Measurements from ENCODE around the gene KIF6.
A peak's percentile ranks its signal among the peaks of the same experiment; 100 is the strongest.

The KIF6 gene

GRCh38 chr6:39416728-39417127 lies 308.5 kb downstream of the KIF6 start:
- peak; percentile 74 for DNase-seq (ENCODE audit: low read depth)
- no peak for TF ChIP-seq CTCF (IDR thresholded peaks at IDR 0.05; ENCODE audit: low read length, missing control alignments)

GRCh38 chr6:39416026-39416425 lies 309.2 kb downstream of the KIF6 start:
- no peak overlapping the region for H3K4me3 ChIP-seq (replicated peaks; ENCODE audit: low read depth, low read length)
- no peak for DNase-seq (ENCODE audit: low read depth)
- no peak for TF ChIP-seq CTCF (IDR thresholded peaks at IDR 0.05; ENCODE audit: low read length, missing control alignments)

More at GRCh38 chr6:39416728-39417127, 308.5 kb downstream of the KIF6 start:
- H3K4me3 ChIP-seq (replicated peaks; ENCODE audit: low read depth, low read length) = no peak overlapping the region

GRCh38 chr6:39415482-39415881 lies 309.7 kb downstream of the KIF6 start:
- no peak for DNase-seq (ENCODE audit: low read depth)
- no peak for TF ChIP-seq CTCF (IDR thresholded peaks at IDR 0.05; ENCODE audit: low read length, missing control alignments)
- no peak overlapping the region for H3K4me3 ChIP-seq (replicated peaks; ENCODE audit: low read depth, low read length)

- TF ChIP-seq CTCF (IDR thresholded peaks at IDR 0.05; ENCODE audit: low read length, missing control alignments) = no peak
- DNase-seq (ENCODE audit: low read depth) = peak; percentile 57
- H3K4me3 ChIP-seq (replicated peaks; ENCODE audit: low read depth, low read length) = no peak overlapping the region
Measured at GRCh38 chr6:39411465-39411864, 313.7 kb downstream of the KIF6 start.

- no peak overlapping the region for H3K4me3 ChIP-seq (replicated peaks; ENCODE audit: low read depth, low read length)
- DNase-seq (ENCODE audit: low read depth) = no peak
- no peak for TF ChIP-seq CTCF (IDR thresholded peaks at IDR 0.05; ENCODE audit: low read length, missing control alignments)
Measured at GRCh38 chr6:39411001-39411400, 314.2 kb downstream of the KIF6 start.

- H3K4me3 ChIP-seq (replicated peaks; ENCODE audit: low read depth, low read length) = no peak overlapping the region
- TF ChIP-seq CTCF (IDR thresholded peaks at IDR 0.05; ENCODE audit: low read length, missing control alignments) = no peak
- DNase-seq (ENCODE audit: low read depth) = no peak
Measured at GRCh38 chr6:39409889-39410288, 315.3 kb downstream of the KIF6 start.

GRCh38 chr6:39407446-39407993 lies 317.7 kb downstream of the KIF6 start:
- TF ChIP-seq CTCF (IDR thresholded peaks at IDR 0.05; ENCODE audit: low read length, missing control alignments) = no peak
- no peak overlapping the region for H3K4me3 ChIP-seq (replicated peaks; ENCODE audit: low read depth, low read length)
- DNase-seq (ENCODE audit: low read depth) = no peak

All from fibroblast of pulmonary artery (primary cell).